Activated CD8-positive, alpha-beta memory T cell treated with anti-CD3 and anti-CD28 coated beads, Interleukin-2, amount 50 U/mL, for 24 hours (primary cell): ENCODE data around the gene DCAF12.
"Not testable (repeated sequence)": the region's sequence is repeated elsewhere in the genome, so short reads cannot be mapped to it uniquely, and the experiment has no call there.

ENCODE experiments used
- DNase-seq: peaks from one replicate; pipeline ENCODE4 v3.0.0-alpha.2; 2020; ENCODE audit errors: extremely low read depth

Gene DCAF12

GRCh38 chr9:34126207-34127034 lies at the start of gene DCAF12:
Gene DCAF12, minus strand, starts transcription at chr9:34126698. Its CDS starts 267 bp downstream, at chr9:34126431.
- DNase-seq: peak; percentile 74

GRCh38 chr9:34176089-34176488 lies 49.6 kb upstream of the DCAF12 start:
- no peak for DNase-seq

DNA sequence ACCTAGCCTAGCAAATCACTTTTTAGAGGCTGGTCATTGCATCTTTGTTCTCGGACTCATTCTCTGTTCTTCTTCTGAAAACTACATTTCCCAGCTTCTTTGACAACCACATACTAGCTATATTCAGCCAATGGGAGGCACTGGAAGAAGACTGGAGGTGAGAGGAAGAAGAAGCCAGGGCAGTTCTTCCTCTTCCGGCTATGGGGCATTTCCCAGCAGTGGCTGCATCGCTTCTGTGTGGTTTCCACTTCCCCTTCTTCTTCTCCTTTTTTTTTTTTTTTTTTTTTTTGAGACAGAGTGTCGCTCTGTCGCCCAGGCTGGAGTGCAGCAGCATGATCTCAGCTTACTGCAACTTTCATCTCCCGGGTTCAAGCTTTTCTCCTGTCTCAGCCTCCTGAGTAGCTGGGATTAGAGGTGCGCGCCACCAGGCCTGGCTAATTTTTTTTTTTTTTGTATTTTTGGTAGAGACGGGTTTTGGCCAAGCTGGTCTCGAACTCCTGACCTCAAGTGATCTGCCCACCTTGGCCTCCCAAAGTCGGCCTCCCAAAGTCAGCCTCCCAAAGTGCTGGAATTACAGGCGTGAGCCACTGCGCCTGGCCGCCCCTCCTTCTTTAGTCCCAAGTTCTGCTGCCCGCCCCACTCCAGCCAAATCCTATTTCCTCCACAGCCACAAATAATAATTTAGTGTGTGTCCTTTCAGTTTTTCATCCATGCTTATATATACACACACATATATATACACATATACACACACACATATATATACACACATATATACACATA lies 45.4 kb upstream of the DCAF12 start:
- no peak for DNase-seq

GRCh38 chr9:34170237-34170991 lies 43.9 kb upstream of the DCAF12 start:
- no peak for DNase-seq

GRCh38 chr9:34169125-34169524 lies 42.6 kb upstream of the DCAF12 start:
- DNase-seq: no peak

DNA sequence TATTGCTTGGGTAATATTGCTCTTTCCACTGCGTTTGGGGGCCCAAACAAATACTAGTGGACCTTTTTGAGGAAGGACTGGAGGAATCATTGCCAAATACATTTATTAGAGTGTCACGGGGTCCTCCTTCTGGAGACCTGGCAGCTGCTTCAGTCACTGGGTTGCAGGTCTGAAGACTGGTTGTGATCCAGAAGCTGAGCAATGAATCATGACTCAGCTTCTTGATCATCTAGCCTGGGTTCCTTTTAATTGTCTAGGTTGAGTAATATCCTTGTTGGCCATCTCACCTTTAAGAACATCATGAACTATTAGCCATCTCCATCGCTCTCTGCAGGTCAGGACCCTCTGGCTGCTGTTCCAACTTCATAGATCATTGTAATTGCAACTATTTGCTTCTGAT lies 36.9 kb upstream of the DCAF12 start:
- DNase-seq: no peak

GRCh38 chr9:34158362-34158869 lies 31.9 kb upstream of the DCAF12 start:
- no peak for DNase-seq

- DNase-seq: no peak
These were observed 31.4 kb upstream of the DCAF12 start for GRCh38 chr9:34157898-34158297.

- DNase-seq: no peak
These were observed 30.8 kb upstream of the DCAF12 start for GRCh38 chr9:34157318-34157717.

- no peak for DNase-seq
These were observed 27.6 kb upstream of the DCAF12 start for GRCh38 chr9:34154057-34154456.

DNA sequence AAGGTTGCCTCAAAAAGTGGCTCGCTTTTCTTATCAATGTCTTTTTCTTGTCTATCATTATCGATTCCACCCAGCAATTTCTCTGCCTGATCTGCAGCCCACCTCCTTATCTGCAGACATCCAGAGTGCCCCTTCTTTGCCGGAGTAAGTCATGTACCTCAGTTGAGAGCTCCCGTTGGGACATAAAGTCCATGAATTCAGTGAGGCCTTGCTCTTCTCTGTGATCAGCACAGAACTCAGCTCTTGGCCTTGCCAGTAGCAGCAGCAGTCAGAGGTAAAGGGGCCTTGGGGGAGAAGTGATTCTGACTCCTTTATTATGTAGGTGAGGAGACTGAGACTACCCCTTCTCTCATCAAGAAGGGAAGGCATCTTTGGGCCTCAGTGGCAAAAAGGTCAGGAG lies 24.9 kb upstream of the DCAF12 start:
- DNase-seq: no peak

- DNase-seq: no peak
These were observed 18.7 kb upstream of the DCAF12 start for GRCh38 chr9:34145165-34145564.

- DNase-seq: no peak
These were observed 16.6 kb upstream of the DCAF12 start for GRCh38 chr9:34143116-34143515.

DNA sequence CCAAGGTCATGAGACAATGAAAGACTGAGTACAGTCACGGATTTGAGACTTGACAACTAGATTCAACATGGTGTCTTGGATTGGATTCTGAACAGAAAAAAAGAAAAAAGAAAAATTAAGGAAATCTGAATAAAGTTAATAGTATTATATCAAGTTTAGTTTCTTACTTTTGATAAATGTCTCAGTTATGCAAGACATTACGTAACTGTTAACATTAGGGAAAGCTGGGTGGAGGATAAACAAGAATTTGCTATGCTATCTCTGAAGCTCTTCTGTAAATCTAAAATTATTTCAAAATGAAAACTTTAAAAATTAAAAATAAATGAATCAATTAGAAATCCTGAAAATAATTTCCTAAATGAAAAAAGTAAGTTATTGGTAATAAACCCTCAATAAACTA lies 14.4 kb upstream of the DCAF12 start:
- no peak for DNase-seq

DNA sequence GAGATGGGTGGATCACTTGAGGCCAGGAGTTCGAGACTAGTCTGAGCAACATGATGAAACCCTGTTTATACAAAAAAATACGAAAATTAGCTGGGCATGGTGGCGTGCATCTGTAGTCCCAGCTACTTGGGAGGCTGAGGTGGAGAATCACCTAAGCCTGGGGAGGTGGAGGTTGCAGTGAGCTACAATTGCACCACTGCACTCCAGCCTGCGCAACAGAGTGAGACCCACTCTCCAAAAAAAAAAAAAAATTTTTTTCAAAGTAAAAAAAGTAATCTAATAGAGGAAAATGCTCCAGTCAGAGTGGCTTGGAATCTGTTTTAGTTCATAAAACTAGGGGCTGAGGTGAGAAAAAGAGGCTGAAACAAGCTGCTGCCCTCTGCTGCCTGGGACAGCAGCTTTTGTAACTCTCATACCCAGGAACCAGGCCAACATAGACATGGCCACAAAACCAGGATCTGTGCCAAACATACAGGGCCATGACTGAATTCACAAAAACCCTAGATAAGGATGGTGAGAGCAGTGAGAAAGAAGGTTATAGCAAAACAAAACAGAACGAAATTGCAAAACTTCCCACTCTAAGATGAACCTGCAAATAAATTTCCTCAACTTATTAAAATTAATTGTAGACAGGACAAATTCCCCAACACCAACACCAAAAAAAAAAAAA lies 13.1 kb upstream of the DCAF12 start:
- no peak for DNase-seq

DNA sequence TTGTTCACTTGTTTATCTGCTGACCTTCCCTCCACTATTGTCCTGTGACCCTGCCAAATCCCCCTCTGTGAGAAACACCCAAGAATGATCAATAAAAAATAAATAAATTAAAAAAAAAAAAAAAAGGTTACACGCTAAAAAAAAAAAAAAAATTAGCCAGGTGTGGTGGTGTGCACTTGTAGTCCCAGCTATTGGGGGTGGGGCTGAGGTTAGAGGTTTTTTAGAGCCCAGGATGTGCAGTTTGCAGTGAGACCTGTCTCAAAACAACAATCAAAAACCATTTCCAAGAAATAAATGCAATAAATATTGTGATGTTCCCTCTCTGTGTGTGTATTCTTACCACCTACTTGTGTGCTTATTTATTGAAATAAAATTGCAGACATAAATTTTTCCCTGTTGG lies 12.1 kb upstream of the DCAF12 start:
- DNase-seq: not testable (repeated sequence)

DNA sequence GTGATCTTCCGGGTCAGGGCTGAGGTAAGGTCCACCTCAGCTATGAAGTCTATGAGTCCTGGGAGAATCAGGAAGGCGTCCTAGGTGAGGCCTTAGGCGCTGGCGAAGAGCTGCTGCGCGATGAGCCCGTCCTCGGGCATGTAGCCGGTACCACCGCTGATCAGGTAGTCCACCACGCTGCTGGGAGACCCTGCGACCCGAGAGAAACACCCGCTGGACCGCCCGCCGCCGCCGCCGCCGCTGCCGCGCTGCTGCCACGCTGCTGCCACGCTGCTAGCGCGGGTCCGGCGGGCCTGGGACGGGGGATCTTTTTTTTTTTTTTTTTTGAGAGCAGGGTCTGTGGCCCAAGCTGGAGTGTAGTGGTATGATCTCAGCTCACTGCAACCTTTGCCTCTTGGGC lies 8.0 kb upstream of the DCAF12 start:
- DNase-seq: no peak

GRCh38 chr9:34133436-34133949 lies 7.0 kb upstream of the DCAF12 start:
- DNase-seq: no peak

DNA sequence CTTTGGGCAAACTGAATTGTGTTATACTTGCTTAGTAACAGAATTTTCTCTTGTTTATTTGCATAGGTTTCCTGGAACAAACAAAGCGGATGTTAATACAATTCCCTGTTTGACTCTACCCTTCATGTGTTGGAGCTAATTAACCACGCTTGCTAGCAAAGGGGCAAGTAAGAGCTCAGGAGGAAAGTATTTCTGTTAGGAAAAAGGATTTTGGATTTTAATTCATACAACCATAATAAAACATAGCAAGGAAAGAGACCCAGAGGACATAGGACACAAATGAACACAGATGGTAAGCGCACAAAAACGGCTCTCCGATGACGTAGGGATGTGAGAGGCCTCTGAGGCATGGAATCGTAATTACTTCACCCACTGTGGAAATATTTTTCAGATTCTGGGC lies 5.1 kb upstream of the DCAF12 start:
- DNase-seq: no peak

GRCh38 chr9:34127035-34127948 lies 794 bp upstream of the DCAF12 start:
- DNase-seq: no peak
